ENCODE data around the gene ZNF821.

- TF ChIP-seq CTCF (conservative IDR thresholded peaks at IDR 0.05; ENCODE audit: low read length): no peak
- TF ChIP-seq EZH2phosphoT487 (IDR thresholded peaks at IDR 0.05; ENCODE audit: borderline replicate concordance): no peak
These were observed 19.6 kb upstream of the ZNF821 start for GRCh38 chr16:71903608-71904007.

Data from Loucy (cell line).